Suprapubic skin (tissue), 3 donors: ENCODE measurements around the gene SRBD1.

Experiments
- EP300 ChIP-seq: sonication (generic); formaldehyde crosslinking; IDR thresholded peaks from one replicate; pipeline ENCODE4 v1.6.1; 2017; ENCODE audit warnings: antibody characterized with exemption
- POLR2A ChIP-seq, 2 donors: fragments of 450-650 bp; IDR thresholded peaks; one replicate each; pipeline ENCODE4 v1.6.1; 2017; ENCODE audit warnings: antibody characterized with exemption in 2 of 2, mild to moderate bottlenecking in 2 of 2, moderate library complexity in 2 of 2
- TF ChIP-seq, protein P1 (sequence below), 2 donors: fragments of 200-600 bp in 1 of 2; fragments of 450-650 bp in 1 of 2; sonication (generic) in 1 of 2; IDR thresholded peaks; one replicate each; pipeline ENCODE4 v1.5.1; 2016 to 2019; ENCODE audit warnings: antibody characterized with exemption in 2 of 2, mild to moderate bottlenecking in 1 of 2, moderate library complexity in 1 of 2

GRCh38 chr2:45649858-45650811, 39.1 kb upstream of the SRBD1 start:
- TF ChIP-seq, protein P1, sequence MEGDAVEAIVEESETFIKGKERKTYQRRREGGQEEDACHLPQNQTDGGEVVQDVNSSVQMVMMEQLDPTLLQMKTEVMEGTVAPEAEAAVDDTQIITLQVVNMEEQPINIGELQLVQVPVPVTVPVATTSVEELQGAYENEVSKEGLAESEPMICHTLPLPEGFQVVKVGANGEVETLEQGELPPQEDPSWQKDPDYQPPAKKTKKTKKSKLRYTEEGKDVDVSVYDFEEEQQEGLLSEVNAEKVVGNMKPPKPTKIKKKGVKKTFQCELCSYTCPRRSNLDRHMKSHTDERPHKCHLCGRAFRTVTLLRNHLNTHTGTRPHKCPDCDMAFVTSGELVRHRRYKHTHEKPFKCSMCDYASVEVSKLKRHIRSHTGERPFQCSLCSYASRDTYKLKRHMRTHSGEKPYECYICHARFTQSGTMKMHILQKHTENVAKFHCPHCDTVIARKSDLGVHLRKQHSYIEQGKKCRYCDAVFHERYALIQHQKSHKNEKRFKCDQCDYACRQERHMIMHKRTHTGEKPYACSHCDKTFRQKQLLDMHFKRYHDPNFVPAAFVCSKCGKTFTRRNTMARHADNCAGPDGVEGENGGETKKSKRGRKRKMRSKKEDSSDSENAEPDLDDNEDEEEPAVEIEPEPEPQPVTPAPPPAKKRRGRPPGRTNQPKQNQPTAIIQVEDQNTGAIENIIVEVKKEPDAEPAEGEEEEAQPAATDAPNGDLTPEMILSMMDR (IDR thresholded peaks at IDR 0.05) = no peak
- TF ChIP-seq EP300 (no peak), POLR2A (IDR thresholded peaks at IDR 0.05) (peak in 1 of 2 donors; percentile 39)
